ENCODE results near the gene ZBBX. TPM values are rescaled to one million over a fixed set of nuclear protein-coding genes. Genes with fewer than 3 reads are reported as not detected.

Gene ZBBX
- total and polyA plus RNA-seq, 2 of the 8 experiments (the other 6 are each of a cell fraction or from before 2014, with no cell fraction given): 0.17 to 0.84 TPM

- Histone ChIP-seq H3K9ac (replicated peaks in 1 of 4; ENCODE audit: extremely low read depth in 1 of 4, low read depth in 3 of 4, low read length in 3 of 4) (no peak overlapping the region), H3K23ac (ENCODE audit: insufficient read length) (no peak overlapping the region), H2BK5ac (ENCODE audit: low read depth, low read length) (no peak overlapping the region), H4K20me1 (replicated peaks in 1 of 2; ENCODE audit: control insufficient read depth in 1 of 2, insufficient read depth in 2 of 2, low read length in 2 of 2) (no peaks in the 10 kb centered on the region), H3K27me3 (replicated peaks in 1 of 4; ENCODE audit: control insufficient read depth in 3 of 4, extremely low read depth in 1 of 4, insufficient read depth in 3 of 4, low read length in 3 of 4) (no peaks in the 10 kb centered on the region), H3K79me2 (ENCODE audit: control insufficient read depth in 1 of 2, insufficient read depth in 2 of 2, low read length in 2 of 2) (no peaks in the 10 kb centered on the region), H2BK20ac (ENCODE audit: low read length) (no peak overlapping the region), H2AK5ac (ENCODE audit: low read depth, low read length) (no peak overlapping the region), H3K4me1 (replicated peaks in 1 of 4; ENCODE audit: control insufficient read depth in 3 of 4, insufficient read depth in 4 of 4, low read length in 3 of 4) (no peaks in the 10 kb centered on the region; a peak in 1 of 7 replicates), H4K8ac (ENCODE audit: extremely low read depth, insufficient read depth, low read length) (no peak overlapping the region), H3K79me1 (ENCODE audit: low read depth, low read length) (no peaks in the 10 kb centered on the region), H3K9me3 (ENCODE audit: insufficient read depth in 2 of 2, low read depth in 1 of 2, low read length in 1 of 2) (no peaks in the 10 kb centered on the region), H4K91ac (replicated peaks; ENCODE audit: insufficient read length, low read length) (no peak overlapping the region), H2BK15ac (ENCODE audit: low read length) (no peak overlapping the region), H3K23me2 (ENCODE audit: low read depth, low read length) (no peaks in the 10 kb centered on the region), H3K4me3 (ENCODE audit: extremely low read depth in 1 of 4, insufficient read depth in 2 of 4, low read depth in 3 of 4, low read length in 4 of 4) (no peak overlapping the region), H3K27ac (ENCODE audit: low read depth, low read length) (no peak overlapping the region), H4K5ac (ENCODE audit: insufficient read length, low read depth, low read length) (no peak overlapping the region), H3K56ac (replicated peaks; ENCODE audit: insufficient read length, low read depth, low read length) (no peak overlapping the region), H2AFZ (ENCODE audit: low read length) (no peak overlapping the region), H2BK120ac (replicated peaks; ENCODE audit: low read depth, low read length) (no peak overlapping the region), H3K4ac (replicated peaks; ENCODE audit: insufficient read length, low read depth, low read length) (no peak overlapping the region), H3K14ac (ENCODE audit: insufficient read length) (no peak overlapping the region), H2BK12ac (ENCODE audit: low read depth, low read length) (no peak overlapping the region), H3K18ac (ENCODE audit: extremely low read depth, low read length) (no peak overlapping the region), H3K36me3 (ENCODE audit: control insufficient read depth in 2 of 4, insufficient read depth in 4 of 4, low read length in 3 of 4) (no peaks in the 10 kb centered on the region), H3K4me2 (ENCODE audit: insufficient read depth in 1 of 2, low read depth in 2 of 2, low read length in 2 of 2) (no peak overlapping the region)
- no peak for FAIRE-seq
- POLR2A ChIA-PET (ENCODE audit: partially characterized antibody): no interaction called here
- TF ChIP-seq MAFK (IDR thresholded peaks at IDR 0.05; ENCODE audit: low read depth, low read length) (no peak), SIRT6 (IDR thresholded peaks at IDR 0.05; ENCODE audit: low read length) (no peak), RFX5 (IDR thresholded peaks at IDR 0.05; ENCODE audit: borderline replicate concordance, low read depth, low read length) (no peak), SP4 (IDR thresholded peaks at IDR 0.05; ENCODE audit: low read length) (no peak), SIN3A (conservative IDR thresholded peaks at IDR 0.05 in 1 of 2, IDR thresholded peaks at IDR 0.05 in 1 of 2; ENCODE audit: low read depth in 1 of 2, low read length in 2 of 2) (no peak), CEBPB (IDR thresholded peaks at IDR 0.05; ENCODE audit: low read depth, low read length) (no peak)
- TF ChIP-seq, protein P1, sequence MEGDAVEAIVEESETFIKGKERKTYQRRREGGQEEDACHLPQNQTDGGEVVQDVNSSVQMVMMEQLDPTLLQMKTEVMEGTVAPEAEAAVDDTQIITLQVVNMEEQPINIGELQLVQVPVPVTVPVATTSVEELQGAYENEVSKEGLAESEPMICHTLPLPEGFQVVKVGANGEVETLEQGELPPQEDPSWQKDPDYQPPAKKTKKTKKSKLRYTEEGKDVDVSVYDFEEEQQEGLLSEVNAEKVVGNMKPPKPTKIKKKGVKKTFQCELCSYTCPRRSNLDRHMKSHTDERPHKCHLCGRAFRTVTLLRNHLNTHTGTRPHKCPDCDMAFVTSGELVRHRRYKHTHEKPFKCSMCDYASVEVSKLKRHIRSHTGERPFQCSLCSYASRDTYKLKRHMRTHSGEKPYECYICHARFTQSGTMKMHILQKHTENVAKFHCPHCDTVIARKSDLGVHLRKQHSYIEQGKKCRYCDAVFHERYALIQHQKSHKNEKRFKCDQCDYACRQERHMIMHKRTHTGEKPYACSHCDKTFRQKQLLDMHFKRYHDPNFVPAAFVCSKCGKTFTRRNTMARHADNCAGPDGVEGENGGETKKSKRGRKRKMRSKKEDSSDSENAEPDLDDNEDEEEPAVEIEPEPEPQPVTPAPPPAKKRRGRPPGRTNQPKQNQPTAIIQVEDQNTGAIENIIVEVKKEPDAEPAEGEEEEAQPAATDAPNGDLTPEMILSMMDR (IDR thresholded peaks at IDR 0.05; ENCODE audit: control extremely low read depth in 1 of 3, insufficient read depth in 1 of 3, low read depth in 1 of 3, low read length in 3 of 3): no peak
- CTCF ChIA-PET (ENCODE audit: partially characterized antibody): no interaction called here
- no peak for DNase-seq (ENCODE audit: low read depth in 1 of 2, low spot score in 2 of 2)
- WGBS, 2 experiments (ENCODE audit: extremely low coverage in 1 of 2, insufficient coverage in 1 of 2, insufficient read length in 1 of 2, insufficient replicate concordance in 2 of 2, low coverage in 1 of 2, low lambda C conversion rate in 2 of 2, missing lambda C conversion rate in 1 of 2): 0% methylated on average over 1 of the region's 1 CpG; no CpG with 5 or more reads in 1 of the 2 experiments
Measured at GRCh38 chr3:167305340-167305890, 74.7 kb downstream of the ZBBX start.
